AG04449 (cell line): Measurements from ENCODE around the gene BOK.

ENCODE experiments used
- CTCF ChIA-PET: fragments of 350-600 bp; formaldehyde crosslinking; extraction: SDS; loops from one replicate; lab custom pipeline; 2021; ENCODE audit warnings: antibody characterized with exemption; lab: Yijun Ruan, JAX
- POLR2A ChIA-PET: fragments of 400-600, 350-600 bp; formaldehyde crosslinking; extraction: SDS; loops from one replicate; lab custom pipeline; 2020; ENCODE audit warnings: antibody characterized with exemption, inconsistent platforms; lab: Yijun Ruan, JAX
- DNase-seq: peaks from one replicate; pipeline ENCODE4 v3.0.0-alpha.2; 2010; ENCODE audit warnings: low read depth, low spot score
- H3K4me3 ChIP-seq: 2 replicates; pipeline ENCODE4 v1.5.1; 2011; ENCODE audit warnings: low read depth, mild to moderate bottlenecking, control low read depth, low read length
- CTCF ChIP-seq: IDR thresholded peaks from one replicate; pipeline ENCODE4 v1.5.1; 2011; ENCODE audit warnings: mild to moderate bottlenecking, moderate library complexity, low read length, control low read depth, inconsistent platforms; ENCODE audit not compliant: insufficient read depth; ENCODE audit errors: missing control alignments

The BOK gene

GRCh38 chr2:241601841-241602240 is 43.3 kb downstream of the BOK start:
- no peak for DNase-seq
- CTCF ChIA-PET = no interaction called here
- POLR2A ChIA-PET = no interaction called here
- TF ChIP-seq CTCF = no peak
- H3K4me3 ChIP-seq = no peak overlapping the region

GRCh38 chr2:241602720-241603119 is 44.2 kb downstream of the BOK start:
- CTCF ChIA-PET = no interaction called here

GRCh38 chr2:241603686-241604085 is 45.1 kb downstream of the BOK start:
- ChIA-PET CTCF (no interaction called here), POLR2A (no interaction called here)
- no peak for DNase-seq
- no peak for TF ChIP-seq CTCF
- H3K4me3 ChIP-seq = no peak overlapping the region

More at GRCh38 chr2:241602720-241603119, 44.2 kb downstream of the BOK start:
- TF ChIP-seq CTCF = no peak
- DNase-seq = no peak
- POLR2A ChIA-PET = no interaction called here
- no peak overlapping the region for H3K4me3 ChIP-seq

GRCh38 chr2:241606186-241606585 is 47.6 kb downstream of the BOK start:
- ChIA-PET POLR2A (no interaction called here), CTCF (no interaction called here)
- no peak for TF ChIP-seq CTCF

DNA sequence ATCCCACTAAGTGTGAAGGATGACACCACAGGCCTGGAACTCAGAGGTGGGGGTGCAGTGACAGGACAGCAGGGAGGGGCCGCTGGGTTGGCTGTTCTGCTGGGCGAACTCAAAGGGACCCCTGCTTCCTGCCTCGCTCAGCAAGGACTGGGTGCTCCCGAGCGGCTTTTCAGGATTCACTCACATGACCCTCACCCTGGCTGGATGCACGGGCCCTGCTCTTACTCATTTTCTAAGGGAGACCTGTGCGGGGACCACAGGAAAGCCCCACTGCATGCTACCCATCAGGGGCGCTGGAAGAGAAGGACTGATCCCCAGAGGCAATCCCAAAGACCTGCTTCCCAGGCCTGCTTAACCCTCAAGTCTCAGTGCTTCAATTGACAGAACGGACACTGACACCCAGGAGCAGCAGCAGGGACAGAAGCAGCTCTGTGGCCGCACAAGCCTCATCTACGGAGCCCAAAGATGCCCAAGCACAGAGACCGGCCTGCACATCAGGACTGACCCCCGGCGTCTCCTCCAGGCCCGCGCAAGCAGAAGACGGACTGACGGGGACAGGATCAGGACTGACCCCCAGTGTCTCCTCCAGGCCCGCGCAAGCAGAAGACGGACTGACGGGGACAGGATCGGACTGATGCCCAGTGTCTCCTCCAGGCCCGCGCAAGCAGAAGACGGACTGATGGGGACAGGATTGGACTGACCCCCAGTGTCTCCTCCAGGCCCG is 48.8 kb downstream of the BOK start:
- no peak for TF ChIP-seq CTCF
- no peak for DNase-seq
- ChIA-PET CTCF (interaction anchor here (1.7 kb wide), 1 partner anchor 9 kb away, joined by 6 read pairs; no protein-coding TSS in a partner anchor), POLR2A (no interaction called here)
- H3K4me3 ChIP-seq = no peak overlapping the region

More at GRCh38 chr2:241606186-241606585, 47.6 kb downstream of the BOK start:
- DNase-seq = no peak
- H3K4me3 ChIP-seq = no peak overlapping the region

DNA sequence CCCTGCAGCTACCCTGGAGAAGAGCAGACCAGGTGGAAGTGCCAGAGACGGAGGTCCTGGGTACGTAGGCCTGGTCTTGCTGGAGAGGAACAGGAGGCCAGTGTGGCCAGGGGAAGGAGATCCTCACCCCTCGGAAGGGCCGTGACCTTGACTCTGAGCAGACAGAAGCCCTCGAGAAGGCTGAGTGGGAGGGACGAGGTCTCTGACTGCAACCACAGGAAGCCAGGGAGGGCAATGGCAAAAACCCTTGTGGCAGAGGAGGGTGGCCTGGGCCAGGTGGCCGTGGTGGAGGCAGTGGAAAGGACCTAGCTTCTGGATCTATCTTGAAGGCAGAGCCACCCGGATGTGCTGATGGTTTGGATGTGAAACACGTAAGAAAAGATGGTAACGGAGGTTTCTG is 50.3 kb downstream of the BOK start:
- ChIA-PET POLR2A (no interaction called here), CTCF (interaction anchor here (1.5 to 2.7 kb wide), 3 partner anchors 8 to 25 kb away, joined by 3 to 6 read pairs (median 6); no protein-coding TSS in a partner anchor)
- no peak for TF ChIP-seq CTCF
- DNase-seq = no peak
- no peak overlapping the region for H3K4me3 ChIP-seq
